Bronchial epithelial cell (primary cell): ENCODE results near the gene GNA14. TPM values are rescaled to one million over a fixed set of nuclear protein-coding genes. Genes with fewer than 3 reads are reported as not detected.

Experiments used
- DNase-seq: peaks from one replicate; pipeline ENCODE4 v3.0.0-alpha.2; 2010; ENCODE audit warnings: low read depth
- FAIRE-seq: peaks from 2 replicates; lab custom pipeline; 2011; peaks lifted over from hg19 to GRCh38; lab: Jason Lieb, UNC
- H3K27me3 ChIP-seq: 2 replicates; pipeline ENCODE4 v1.5.1; 2011; ENCODE audit warnings: low read length; ENCODE audit not compliant: control insufficient read depth, insufficient read depth
- H3K36me3 ChIP-seq: 2 replicates; pipeline ENCODE4 v1.5.1; 2011; ENCODE audit warnings: low read length; ENCODE audit not compliant: control insufficient read depth, insufficient read depth
- H3K4me3 ChIP-seq: 2 replicates; pipeline ENCODE4 v1.5.1; 2011; ENCODE audit warnings: mild to moderate bottlenecking, low read depth, low read length, control low read depth
- total RNA-seq: library from RNA; depleted of rRNA; stranded (reverse); fragments of >200 nt; gene quantifications from 2 replicates; pipeline ENCODE4 v1.2.1, GENCODE V29; 2014
- TF ChIP-seq, protein P1 (sequence below): IDR thresholded peaks from 2 replicates; pipeline ENCODE4 v1.5.1; 2011; ENCODE audit warnings: mild to moderate bottlenecking, moderate library complexity, low read length, control low read depth, inconsistent platforms; ENCODE audit not compliant: insufficient read depth, severe bottlenecking

Gene GNA14
- total RNA-seq, 1 donor from 2014 or later, result not detected

- Histone ChIP-seq H3K4me3 (no peak overlapping the region), H3K36me3 (no peaks in the 10 kb centered on the region), H3K27me3 (no peaks in the 10 kb centered on the region)
- DNase-seq (no peak), FAIRE-seq (no peak)
- TF ChIP-seq, protein P1, sequence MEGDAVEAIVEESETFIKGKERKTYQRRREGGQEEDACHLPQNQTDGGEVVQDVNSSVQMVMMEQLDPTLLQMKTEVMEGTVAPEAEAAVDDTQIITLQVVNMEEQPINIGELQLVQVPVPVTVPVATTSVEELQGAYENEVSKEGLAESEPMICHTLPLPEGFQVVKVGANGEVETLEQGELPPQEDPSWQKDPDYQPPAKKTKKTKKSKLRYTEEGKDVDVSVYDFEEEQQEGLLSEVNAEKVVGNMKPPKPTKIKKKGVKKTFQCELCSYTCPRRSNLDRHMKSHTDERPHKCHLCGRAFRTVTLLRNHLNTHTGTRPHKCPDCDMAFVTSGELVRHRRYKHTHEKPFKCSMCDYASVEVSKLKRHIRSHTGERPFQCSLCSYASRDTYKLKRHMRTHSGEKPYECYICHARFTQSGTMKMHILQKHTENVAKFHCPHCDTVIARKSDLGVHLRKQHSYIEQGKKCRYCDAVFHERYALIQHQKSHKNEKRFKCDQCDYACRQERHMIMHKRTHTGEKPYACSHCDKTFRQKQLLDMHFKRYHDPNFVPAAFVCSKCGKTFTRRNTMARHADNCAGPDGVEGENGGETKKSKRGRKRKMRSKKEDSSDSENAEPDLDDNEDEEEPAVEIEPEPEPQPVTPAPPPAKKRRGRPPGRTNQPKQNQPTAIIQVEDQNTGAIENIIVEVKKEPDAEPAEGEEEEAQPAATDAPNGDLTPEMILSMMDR, result no peak
These were observed 178.4 kb downstream of the GNA14 start for GRCh38 chr9:77469515-77470231.

- DNase-seq (no peak), FAIRE-seq (no peak)
- no peaks in the 10 kb centered on the region for H3K27me3 ChIP-seq
- no peaks in the 10 kb centered on the region for H3K36me3 ChIP-seq
- H3K4me3 ChIP-seq, result no peak overlapping the region
- TF ChIP-seq, protein P1, result no peak
These were observed 183.5 kb downstream of the GNA14 start for GRCh38 chr9:77464661-77465060.

- no peaks in the 10 kb centered on the region for H3K27me3 ChIP-seq
- peak; percentile 55 for FAIRE-seq
- H3K4me3 ChIP-seq, result no peak overlapping the region
- TF ChIP-seq, protein P1, result no peak
- no peak for DNase-seq
- no peaks in the 10 kb centered on the region for H3K36me3 ChIP-seq
These were observed 185.0 kb downstream of the GNA14 start for GRCh38 chr9:77463151-77463550.

GRCh38 chr9:77462066-77462465 is 186.1 kb downstream of the GNA14 start:
- FAIRE-seq (no peak), DNase-seq (no peak)
- H3K36me3 ChIP-seq, result no peaks in the 10 kb centered on the region
- TF ChIP-seq, protein P1, result no peak
- no peak overlapping the region for H3K4me3 ChIP-seq
- no peaks in the 10 kb centered on the region for H3K27me3 ChIP-seq

DNA sequence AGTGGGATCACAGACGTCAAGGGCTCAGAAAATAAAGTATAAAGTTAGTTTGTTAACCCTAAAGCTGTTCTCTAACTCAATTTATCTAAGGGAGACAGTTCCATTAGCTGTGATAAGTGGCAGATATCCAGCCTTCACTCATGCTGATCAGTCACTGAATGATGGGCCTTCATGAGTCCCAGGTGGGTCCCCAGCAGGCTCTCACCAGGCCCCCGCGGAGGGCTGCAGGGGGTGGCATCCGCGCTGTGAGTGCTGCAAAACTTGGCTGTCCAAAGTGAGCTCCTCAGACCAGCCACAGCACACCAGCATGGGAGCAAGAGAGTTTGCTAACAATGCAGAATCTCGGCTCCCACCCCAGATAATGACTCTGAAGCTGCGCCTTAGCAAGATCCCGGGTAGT is 187.2 kb downstream of the GNA14 start:
- FAIRE-seq (no peak), DNase-seq (no peak)
- TF ChIP-seq, protein P1, result no peak
- no peaks in the 10 kb centered on the region for H3K27me3 ChIP-seq
- no peak overlapping the region for H3K4me3 ChIP-seq
- no peaks in the 10 kb centered on the region for H3K36me3 ChIP-seq
